Chondrocyte (in vitro differentiated cells): ENCODE results near the gene AKAP11. TPM values are rescaled to one million over a fixed set of nuclear protein-coding genes. Genes with fewer than 3 reads are reported as not detected.

Source experiments
- DNase-seq: peaks from one replicate; pipeline ENCODE4 v3.0.0; 2021; ENCODE audit warnings: mixed read lengths, low spot score
- H3K27ac Mint-ChIP-seq: one replicate; pipeline ENCODE4 v1.8.0; 2021; ENCODE audit warnings: mild to moderate bottlenecking, moderate library complexity, mixed read lengths; ENCODE audit not compliant: unreplicated experiment
- H3K27me3 Mint-ChIP-seq: 2 replicates; pipeline ENCODE4 v1.8.0; 2021; ENCODE audit warnings: low read depth, mixed read lengths
- H3K36me3 Mint-ChIP-seq: 2 replicates; pipeline ENCODE4 v1.8.0; 2021; ENCODE audit warnings: low read depth, mixed read lengths
- H3K4me1 Mint-ChIP-seq: 2 replicates; pipeline ENCODE4 v1.8.0; 2021; ENCODE audit warnings: low read depth, mild to moderate bottlenecking, mixed read lengths
- H3K4me3 Mint-ChIP-seq: one replicate; pipeline ENCODE4 v1.8.0; 2021; ENCODE audit warnings: mild to moderate bottlenecking, moderate library complexity, mixed read lengths; ENCODE audit not compliant: unreplicated experiment
- H3K9me3 Mint-ChIP-seq: 2 replicates; pipeline ENCODE4 v1.8.0; 2021; ENCODE audit warnings: low read depth, mixed read lengths
- CTCF ChIP-seq: fragments of 200-600 bp; sonication (generic); IDR thresholded peaks from 2 replicates; pipeline ENCODE4 v1.5.0; 2021; ENCODE audit warnings: antibody characterized with exemption, mild to moderate bottlenecking, moderate library complexity
- total RNA-seq: library from RNA; stranded (reverse); gene quantifications from 3 replicates; pipeline ENCODE4 v1.2.1, GENCODE V29; 2021

AKAP11 gene
- total RNA-seq, 1 donor from 2014 or later = 34.9 TPM

- TF ChIP-seq CTCF = no peak
- no peak overlapping the region for H3K4me3 Mint-ChIP-seq
- H3K27ac Mint-ChIP-seq = no peak overlapping the region
- DNase-seq = no peak
- no peaks in the 10 kb centered on the region for H3K27me3 Mint-ChIP-seq
- H3K9me3 Mint-ChIP-seq = no peaks in the 10 kb centered on the region
- H3K4me1 Mint-ChIP-seq = peaks cover 10% of the 10 kb centered on the region
- peaks cover 1% of the 10 kb centered on the region for H3K36me3 Mint-ChIP-seq
These were observed 92.1 kb downstream of the AKAP11 start for GRCh38 chr13:42363941-42364612.

GRCh38 chr13:42364613-42365000 lies 92.7 kb downstream of the AKAP11 start:
- Mint-ChIP-seq H3K4me1 (peaks cover 10% of the 10 kb centered on the region), H3K36me3 (peaks cover 1% of the 10 kb centered on the region), H3K4me3 (no peak overlapping the region), H3K27ac (no peak overlapping the region), H3K27me3 (no peaks in the 10 kb centered on the region), H3K9me3 (no peaks in the 10 kb centered on the region)
- peak; percentile 10 for TF ChIP-seq CTCF
- no peak for DNase-seq

GRCh38 chr13:42367831-42368230 lies 95.9 kb downstream of the AKAP11 start:
- Mint-ChIP-seq H3K27me3 (no peaks in the 10 kb centered on the region), H3K36me3 (no peaks in the 10 kb centered on the region), H3K9me3 (no peaks in the 10 kb centered on the region), H3K4me1 (peaks cover 10% of the 10 kb centered on the region), H3K4me3 (no peak overlapping the region), H3K27ac (no peak overlapping the region)
- no peak for DNase-seq
- TF ChIP-seq CTCF = no peak

- Mint-ChIP-seq H3K36me3 (no peaks in the 10 kb centered on the region), H3K4me1 (peaks cover 8% of the 10 kb centered on the region), H3K4me3 (no peak overlapping the region), H3K9me3 (no peaks in the 10 kb centered on the region), H3K27ac (no peak overlapping the region), H3K27me3 (no peaks in the 10 kb centered on the region)
- TF ChIP-seq CTCF = no peak
- no peak for DNase-seq
These were observed 97.3 kb downstream of the AKAP11 start for GRCh38 chr13:42369071-42369797.

- DNase-seq = no peak
- Mint-ChIP-seq H3K9me3 (no peaks in the 10 kb centered on the region), H3K27ac (no peak overlapping the region), H3K36me3 (no peaks in the 10 kb centered on the region), H3K27me3 (no peaks in the 10 kb centered on the region), H3K4me3 (no peak overlapping the region), H3K4me1 (peaks cover 5% of the 10 kb centered on the region)
- TF ChIP-seq CTCF = no peak
These were observed 98.3 kb downstream of the AKAP11 start for GRCh38 chr13:42370229-42370628.

Other genes starting within 250 kb of the AKAP11 start
- 10.9 to 14.7 TPM (median 14.0 TPM) in 3 replicates for gene DGKH, start 223.5 kb upstream of the AKAP11 start, total RNA-seq